Glutamatergic neuron (in vitro differentiated cells): ENCODE data around the gene HOGA1. TPM values are rescaled to one million over a fixed set of nuclear protein-coding genes. Genes with fewer than 3 reads are reported as not detected.

Experiments used
- DNase-seq: peaks from one replicate; pipeline ENCODE4 v3.0.0; 2022
- H3K27ac Mint-ChIP-seq: one replicate; pipeline ENCODE4 v1.8.0; 2020; ENCODE audit warnings: mild to moderate bottlenecking, mixed read lengths, inconsistent platforms; ENCODE audit not compliant: unreplicated experiment
- H3K27me3 Mint-ChIP-seq: one replicate; pipeline ENCODE4 v1.8.0; 2020; ENCODE audit warnings: mild to moderate bottlenecking, moderate library complexity, mixed read lengths, inconsistent platforms; ENCODE audit not compliant: unreplicated experiment
- H3K36me3 Mint-ChIP-seq: one replicate; pipeline ENCODE4 v1.8.0; 2020; ENCODE audit warnings: mild to moderate bottlenecking, mixed read lengths, inconsistent platforms; ENCODE audit not compliant: unreplicated experiment
- H3K4me1 Mint-ChIP-seq: one replicate; pipeline ENCODE4 v1.8.0; 2020; ENCODE audit warnings: mild to moderate bottlenecking, low read depth, mixed read lengths, inconsistent platforms; ENCODE audit not compliant: unreplicated experiment
- H3K4me3 Mint-ChIP-seq: one replicate; pipeline ENCODE4 v1.8.0; 2020; ENCODE audit warnings: mild to moderate bottlenecking, mixed read lengths, inconsistent platforms; ENCODE audit not compliant: unreplicated experiment
- H3K9me3 Mint-ChIP-seq: one replicate; pipeline ENCODE4 v1.8.0; 2020; ENCODE audit warnings: mild to moderate bottlenecking, moderate library complexity, mixed read lengths, inconsistent platforms; ENCODE audit not compliant: unreplicated experiment
- long read RNA-seq: library from polyadenylated mRNA; unstranded; transcript quantifications from one replicate; pipeline ENCODE4 v2.0.0, GENCODE V29; 2020; ENCODE audit not compliant: unreplicated experiment
- total RNA-seq: library from RNA; stranded (reverse); fragmentation: NEBNext Ultra II Directional; extraction: Animal tissue kit (Norgen Biotek cat#: 25700); gene quantifications from one replicate; pipeline ENCODE4 v1.2.1, GENCODE V29; 2021; ENCODE audit not compliant: unreplicated experiment
- TF ChIP-seq, protein P1 (sequence below): fragments of 200-600 bp; sonication (generic); IDR thresholded peaks from one replicate; pipeline ENCODE4 v1.5.0; 2021; ENCODE audit not compliant: partially characterized antibody, unreplicated experiment

HOGA1 gene
- not detected for total RNA-seq
- long read RNA-seq, result 0 reads

DNA sequence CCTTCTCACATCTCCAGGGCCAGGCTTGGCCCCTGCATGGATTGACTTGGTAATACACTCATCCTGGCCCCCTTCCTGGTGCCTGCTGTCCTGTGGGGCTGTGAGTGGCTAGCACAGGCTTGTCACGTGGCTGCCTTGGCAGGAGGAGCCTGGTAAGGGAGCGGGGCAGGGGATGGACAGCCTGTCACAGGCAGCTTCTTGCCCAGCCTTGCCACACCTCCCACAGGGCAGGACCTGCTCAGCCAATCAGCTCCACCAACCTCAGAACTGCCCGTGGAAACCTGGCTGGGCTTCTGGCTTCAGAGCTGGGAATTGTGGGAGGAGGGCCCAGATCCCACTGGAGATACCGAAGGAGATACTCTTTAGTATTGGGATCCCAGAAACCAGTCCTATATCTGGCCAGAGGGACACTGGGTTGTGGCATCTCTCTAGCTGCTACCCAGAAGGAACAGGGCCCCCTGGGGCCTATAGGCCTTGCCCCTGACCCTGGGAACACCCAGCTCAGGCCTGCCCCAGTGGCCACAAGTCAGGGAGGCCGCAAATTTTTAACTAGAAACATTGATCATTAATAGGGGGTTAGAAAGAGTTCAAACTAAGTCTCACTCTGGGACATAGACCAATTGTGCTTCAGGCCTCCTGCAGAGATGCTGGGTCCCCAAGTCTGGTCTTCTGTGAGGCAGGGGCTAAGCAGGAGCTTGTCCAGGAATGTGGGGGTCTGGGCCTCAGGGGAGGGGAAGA lies at the start of gene HOGA1:
HOGA1 (plus strand) TSS at position 330 of the 738 bp plus-strand sequence; CDS start at position 645, 315 bp downstream.
- H3K27ac Mint-ChIP-seq, result no peak within 1 kb of the TSS

DNA sequence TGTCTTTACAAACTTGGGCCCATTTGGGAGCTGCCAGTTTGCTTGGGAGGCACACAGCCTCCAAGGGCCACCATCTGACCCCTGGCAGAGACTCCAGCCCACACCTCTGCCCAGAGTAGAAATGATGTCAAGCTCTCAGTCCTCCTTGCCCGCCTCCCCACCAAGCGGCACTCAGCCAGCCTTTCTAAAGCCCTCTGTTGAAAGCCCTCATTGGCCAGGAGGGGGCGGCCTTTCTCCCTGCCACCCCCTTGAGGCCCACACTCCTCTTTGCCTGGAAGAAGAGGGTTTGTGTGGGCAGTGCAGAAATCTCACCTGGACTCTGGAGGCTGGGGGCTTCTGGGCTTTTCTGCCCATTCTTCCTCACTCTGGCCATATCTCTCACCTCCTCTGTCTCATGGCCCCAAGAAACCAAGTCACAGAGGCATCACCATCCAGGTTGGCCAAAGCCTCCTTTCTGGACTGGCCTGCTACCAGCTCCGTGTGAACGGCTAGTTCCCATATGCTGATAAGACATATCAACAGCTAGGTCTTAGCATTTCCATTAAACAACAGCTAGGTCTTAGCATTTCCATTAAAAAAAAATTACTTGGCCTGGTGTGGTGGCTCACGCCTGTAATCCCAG lies 49.3 kb upstream of the HOGA1 start:
- Mint-ChIP-seq H3K36me3 (peaks cover 3% of the 10 kb centered on the region), H3K9me3 (peaks cover 4% of the 10 kb centered on the region), H3K4me3 (no peak overlapping the region), H3K27ac (no peak overlapping the region), H3K27me3 (peaks cover 4% of the 10 kb centered on the region), H3K4me1 (peaks cover 4% of the 10 kb centered on the region)
- peak; percentile 49 for DNase-seq
- TF ChIP-seq, protein P1, sequence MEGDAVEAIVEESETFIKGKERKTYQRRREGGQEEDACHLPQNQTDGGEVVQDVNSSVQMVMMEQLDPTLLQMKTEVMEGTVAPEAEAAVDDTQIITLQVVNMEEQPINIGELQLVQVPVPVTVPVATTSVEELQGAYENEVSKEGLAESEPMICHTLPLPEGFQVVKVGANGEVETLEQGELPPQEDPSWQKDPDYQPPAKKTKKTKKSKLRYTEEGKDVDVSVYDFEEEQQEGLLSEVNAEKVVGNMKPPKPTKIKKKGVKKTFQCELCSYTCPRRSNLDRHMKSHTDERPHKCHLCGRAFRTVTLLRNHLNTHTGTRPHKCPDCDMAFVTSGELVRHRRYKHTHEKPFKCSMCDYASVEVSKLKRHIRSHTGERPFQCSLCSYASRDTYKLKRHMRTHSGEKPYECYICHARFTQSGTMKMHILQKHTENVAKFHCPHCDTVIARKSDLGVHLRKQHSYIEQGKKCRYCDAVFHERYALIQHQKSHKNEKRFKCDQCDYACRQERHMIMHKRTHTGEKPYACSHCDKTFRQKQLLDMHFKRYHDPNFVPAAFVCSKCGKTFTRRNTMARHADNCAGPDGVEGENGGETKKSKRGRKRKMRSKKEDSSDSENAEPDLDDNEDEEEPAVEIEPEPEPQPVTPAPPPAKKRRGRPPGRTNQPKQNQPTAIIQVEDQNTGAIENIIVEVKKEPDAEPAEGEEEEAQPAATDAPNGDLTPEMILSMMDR, result peak; percentile 46

More for the DNA sequence above, at the start of gene HOGA1:
- no peak within 1 kb of the TSS for H3K4me3 Mint-ChIP-seq
- no peak for DNase-seq
- H3K9me3 Mint-ChIP-seq, result no peaks in the 10 kb centered on the region
- no peaks in the 10 kb centered on the region for H3K36me3 Mint-ChIP-seq
- peaks cover 3% of the 10 kb centered on the region for H3K27me3 Mint-ChIP-seq
- TF ChIP-seq, protein P1, result no peak
- H3K4me1 Mint-ChIP-seq, result no peaks in the 10 kb centered on the region

DNA sequence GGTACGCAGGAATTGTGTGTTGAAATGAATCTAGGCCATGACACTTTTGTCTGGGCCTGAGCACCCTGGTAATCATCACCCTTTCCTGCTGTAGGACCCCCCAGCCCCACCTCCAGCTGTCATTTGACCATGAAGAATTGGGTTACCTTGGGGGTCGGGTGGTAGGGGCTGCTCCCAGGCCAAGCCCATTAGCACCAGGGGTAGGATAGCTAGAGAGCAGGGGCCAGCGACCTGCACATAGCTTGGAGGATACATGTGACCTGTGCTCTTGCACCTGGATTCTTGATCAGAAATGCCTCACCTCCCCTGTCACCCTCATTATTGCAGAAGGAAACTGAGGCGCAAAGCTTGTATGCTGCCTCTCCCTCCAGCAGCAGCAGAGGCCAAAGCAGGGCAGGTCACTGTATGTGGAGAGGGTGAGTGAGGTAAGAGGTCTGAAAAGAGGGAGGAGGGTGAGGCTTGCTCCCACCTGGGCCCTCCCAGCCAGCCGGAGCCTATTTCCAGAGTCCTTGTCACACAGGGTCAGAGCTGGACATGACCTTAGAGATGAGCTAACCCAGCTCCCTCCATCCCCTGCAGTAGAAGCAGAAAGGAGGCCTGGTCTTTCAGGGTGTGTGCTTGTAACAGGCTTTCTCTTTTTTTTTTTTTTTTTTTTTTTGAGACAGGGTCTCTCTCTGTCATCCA lies 46.9 kb upstream of the HOGA1 start:
- Mint-ChIP-seq H3K9me3 (peaks cover 2% of the 10 kb centered on the region), H3K4me1 (peaks cover 5% of the 10 kb centered on the region), H3K36me3 (no peaks in the 10 kb centered on the region), H3K27ac (no peak overlapping the region), H3K4me3 (no peak overlapping the region), H3K27me3 (peaks cover 2% of the 10 kb centered on the region)
- TF ChIP-seq, protein P1, result no peak
- no peak for DNase-seq

DNA sequence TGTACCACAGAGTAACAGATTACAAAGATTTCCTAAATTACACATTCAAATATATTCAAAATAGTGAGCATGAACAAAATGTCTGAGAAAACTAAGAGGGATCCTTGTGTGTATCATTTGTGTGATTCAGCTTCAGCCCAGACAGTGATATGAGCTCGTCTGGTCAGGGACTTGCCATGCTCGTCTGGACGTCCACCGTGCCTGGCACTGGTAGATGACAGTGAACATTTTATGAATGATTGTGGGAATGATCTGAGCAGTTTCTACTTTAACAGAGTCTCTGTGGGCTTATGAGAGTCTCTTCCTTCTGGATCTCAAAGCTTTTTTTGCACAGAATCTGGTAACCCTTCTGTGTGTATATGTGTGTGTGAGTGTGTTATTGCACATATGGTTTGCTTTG lies 45.8 kb upstream of the HOGA1 start:
- TF ChIP-seq, protein P1, result no peak
- Mint-ChIP-seq H3K9me3 (peaks cover 8% of the 10 kb centered on the region), H3K27me3 (peaks cover 8% of the 10 kb centered on the region), H3K4me1 (peaks cover 9% of the 10 kb centered on the region), H3K27ac (no peak overlapping the region), H3K4me3 (no peak overlapping the region), H3K36me3 (no peaks in the 10 kb centered on the region)
- DNase-seq, result no peak
